Measurements from ENCODE around the gene SPINK6.

Gene SPINK6

GRCh38 chr5:148224117-148224742 is 21.4 kb downstream of the SPINK6 start:
- DNase-seq = no peak

- no peak for DNase-seq
Observed at GRCh38 chr5:148228392-148228984, 25.6 kb downstream of the SPINK6 start.

- DNase-seq = no peak
Observed at GRCh38 chr5:148229840-148230239, 27.0 kb downstream of the SPINK6 start.

- no peak for DNase-seq
Observed at GRCh38 chr5:148230240-148230639, 27.4 kb downstream of the SPINK6 start.

GRCh38 chr5:148237785-148238417 is 35.1 kb downstream of the SPINK6 start:
- no peak for DNase-seq

GRCh38 chr5:148238418-148238794 is 35.6 kb downstream of the SPINK6 start, which contains the start of gene MARCOL:
Gene MARCOL (plus strand): TSS chr5:148238525. CDS start chr5:148238598, 73 bp downstream.
- no peak for DNase-seq

GRCh38 chr5:148248894-148249293 is 46.1 kb downstream of the SPINK6 start:
- DNase-seq = no peak

- DNase-seq = no peak
Observed at GRCh38 chr5:148255456-148255855, 52.6 kb downstream of the SPINK6 start.

- DNase-seq = no peak
Observed at GRCh38 chr5:148259288-148259687, 56.4 kb downstream of the SPINK6 start.

- no peak for DNase-seq
Observed at GRCh38 chr5:148261221-148261620, 58.4 kb downstream of the SPINK6 start.
